Fibroblast of villous mesenchyme (primary cell): Measurements from ENCODE around the gene PLEKHG7. TPM values are rescaled to one million over a fixed set of nuclear protein-coding genes. Genes with fewer than 3 reads are reported as not detected.
A peak's percentile ranks its signal among the peaks of the same experiment; 100 is the strongest.
"Not testable (repeated sequence)": the region's sequence is repeated elsewhere in the genome, so short reads cannot be mapped to it uniquely, and the experiment has no call there.

Source experiments
- DNase-seq: peaks from one replicate; pipeline ENCODE4 v3.0.0-alpha.2; 2010; ENCODE audit warnings: low read depth
- H3K4me3 ChIP-seq: 2 replicates; pipeline ENCODE4 v1.5.1; 2011; ENCODE audit warnings: low read depth, mild to moderate bottlenecking, low read length
- CTCF ChIP-seq: IDR thresholded peaks from 2 replicates; pipeline ENCODE4 v1.5.1; 2012; ENCODE audit warnings: low read depth, mild to moderate bottlenecking, low read length; ENCODE audit not compliant: insufficient read depth
- total RNA-seq: library from RNA; depleted of rRNA; stranded (reverse); fragments of >200 nt; gene quantifications from 2 replicates; pipeline ENCODE4 v1.2.3, GENCODE V29; 2012

Gene PLEKHG7
- total RNA-seq, 1 donor, result not detected

- TF ChIP-seq CTCF, result no peak
- no peak overlapping the region for H3K4me3 ChIP-seq
- peak; percentile 44 for DNase-seq
Measured at GRCh38 chr12:92786045-92786444, 83.3 kb downstream of the PLEKHG7 start.

- not testable (repeated sequence) for H3K4me3 ChIP-seq, DNase-seq
Measured at GRCh38 chr12:92794356-92794755, 91.6 kb downstream of the PLEKHG7 start.

GRCh38 chr12:92794814-92795213, 92.0 kb downstream of the PLEKHG7 start:
- no peak overlapping the region for H3K4me3 ChIP-seq
- no peak for DNase-seq
- TF ChIP-seq CTCF, result no peak

- no peak overlapping the region for H3K4me3 ChIP-seq
- DNase-seq, result no peak
- no peak for TF ChIP-seq CTCF
Measured at GRCh38 chr12:92796650-92797049, 93.9 kb downstream of the PLEKHG7 start.

GRCh38 chr12:92802906-92803305, 100.1 kb downstream of the PLEKHG7 start:
- TF ChIP-seq CTCF, result no peak
- no peak for DNase-seq
- H3K4me3 ChIP-seq, result no peak overlapping the region

- DNase-seq, result no peak
- no peak for TF ChIP-seq CTCF
- H3K4me3 ChIP-seq, result no peak overlapping the region
Measured at GRCh38 chr12:92803903-92804302, 101.1 kb downstream of the PLEKHG7 start.

GRCh38 chr12:92810370-92810769, 107.6 kb downstream of the PLEKHG7 start:
- no peak for DNase-seq
- no peak overlapping the region for H3K4me3 ChIP-seq
- TF ChIP-seq CTCF, result no peak

- no peak for DNase-seq
- TF ChIP-seq CTCF, result no peak
- H3K4me3 ChIP-seq, result no peak overlapping the region
Measured at GRCh38 chr12:92814584-92814983, 111.8 kb downstream of the PLEKHG7 start.
